ENCODE data around the gene SCN2B.

Gene SCN2B

DNA sequence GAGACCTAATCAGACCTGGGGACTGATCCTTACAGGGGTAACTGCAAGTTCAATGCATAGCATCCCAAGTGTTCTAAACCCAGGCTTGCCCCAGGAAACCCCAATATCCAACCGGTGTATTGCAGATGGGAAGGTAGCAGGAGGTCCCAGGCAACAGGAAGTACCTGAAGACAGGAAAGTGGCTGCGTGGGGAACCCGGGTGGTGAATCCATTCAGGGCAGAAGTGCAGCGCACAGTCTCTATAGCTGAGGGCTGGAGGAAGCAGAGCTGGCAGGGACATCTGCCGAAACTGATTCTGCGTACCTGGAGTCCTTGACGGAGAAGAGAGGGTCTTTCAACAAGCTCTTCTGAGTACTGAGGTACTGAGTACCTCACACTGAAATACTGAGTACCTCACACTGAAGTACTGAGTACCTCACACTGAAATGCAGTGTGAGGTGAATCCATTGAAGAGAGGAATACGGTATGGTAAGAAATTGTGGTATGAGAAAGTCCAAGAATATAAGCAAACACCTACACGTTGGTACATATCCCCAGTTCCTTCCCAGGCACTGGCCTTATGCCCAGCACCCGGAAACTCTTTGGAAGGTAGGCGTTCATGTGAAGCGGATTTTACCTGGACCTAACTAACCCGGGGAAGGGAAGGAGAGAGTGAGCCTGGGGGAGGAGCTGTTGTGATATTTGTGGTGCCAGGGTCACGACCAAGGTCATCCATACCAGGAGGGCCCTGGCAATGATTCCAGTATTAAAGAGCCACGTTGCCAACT is 43.9 kb downstream of the SCN2B start:
- DNase-seq (ENCODE audit: low read depth) = no peak

DNA sequence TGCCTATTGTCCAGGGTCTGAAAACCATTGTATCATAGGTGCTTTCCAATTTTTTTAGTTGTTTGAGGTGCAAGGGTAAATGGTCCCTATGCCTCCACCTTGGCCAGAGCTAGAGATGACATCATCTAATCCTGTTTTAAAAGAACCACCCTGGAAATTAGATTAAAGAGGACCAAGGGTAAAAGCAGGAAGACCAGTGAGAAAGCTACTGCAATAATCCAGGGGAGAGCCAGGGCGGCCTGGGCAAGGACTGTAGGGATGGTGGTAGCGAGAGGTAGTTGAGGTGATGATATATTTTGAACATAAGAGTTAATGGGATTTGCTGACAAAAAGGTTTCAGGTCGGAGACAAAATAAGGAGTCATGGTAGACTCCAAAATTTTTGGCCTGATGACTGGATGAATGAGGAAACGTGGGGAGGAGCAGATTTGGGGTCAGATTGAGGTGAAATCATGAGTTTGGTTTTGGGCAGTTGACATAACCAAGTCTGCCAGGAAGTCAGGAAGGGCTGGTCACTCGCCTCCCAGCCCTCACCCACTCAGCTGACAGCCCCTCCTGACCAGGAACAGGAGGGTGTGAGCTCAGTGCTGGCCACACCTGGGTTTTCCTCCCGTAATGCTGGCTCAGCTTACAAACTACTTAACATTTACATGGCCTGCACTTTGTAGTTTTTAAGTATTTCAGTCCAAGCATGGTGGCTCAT is 46.8 kb downstream of the SCN2B start:
- no peak for DNase-seq (ENCODE audit: low read depth)

DNA sequence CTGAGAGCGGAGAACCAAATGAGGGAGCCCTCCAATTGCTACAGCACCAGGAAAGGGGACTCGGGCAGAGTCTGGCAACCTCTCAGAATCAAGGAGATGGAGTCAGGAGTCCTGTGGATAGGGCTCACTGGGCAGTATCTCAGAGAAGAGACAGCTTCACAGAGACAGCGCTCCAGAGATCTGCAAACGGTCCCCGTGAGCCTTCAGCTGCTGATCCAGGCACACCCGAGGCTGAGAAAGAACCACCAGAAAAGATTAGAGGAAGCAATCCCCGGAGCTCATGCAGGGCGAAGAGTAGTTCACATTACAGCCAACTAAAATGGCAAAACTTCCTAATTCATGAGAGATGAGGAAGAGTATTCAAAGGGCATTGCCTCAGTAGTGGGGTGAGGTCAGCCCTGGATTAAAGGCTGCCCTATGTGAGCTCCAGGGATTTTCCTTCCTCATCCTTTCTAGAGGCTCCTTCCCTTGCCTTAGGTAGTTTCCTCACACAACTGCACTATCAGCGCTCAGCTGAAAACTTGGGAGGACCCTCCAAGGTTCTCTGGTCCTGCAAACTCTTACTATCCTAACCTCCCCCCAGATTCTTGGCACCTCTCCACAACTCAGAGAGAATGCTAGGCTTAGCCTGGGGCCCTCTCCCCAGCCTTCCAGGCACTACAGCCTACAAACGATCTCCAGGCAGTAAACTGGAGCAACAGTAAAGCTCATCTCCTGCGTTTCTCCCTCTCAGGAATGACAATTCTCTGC is 47.5 kb downstream of the SCN2B start:
- no peak for DNase-seq (ENCODE audit: low read depth)

DNA sequence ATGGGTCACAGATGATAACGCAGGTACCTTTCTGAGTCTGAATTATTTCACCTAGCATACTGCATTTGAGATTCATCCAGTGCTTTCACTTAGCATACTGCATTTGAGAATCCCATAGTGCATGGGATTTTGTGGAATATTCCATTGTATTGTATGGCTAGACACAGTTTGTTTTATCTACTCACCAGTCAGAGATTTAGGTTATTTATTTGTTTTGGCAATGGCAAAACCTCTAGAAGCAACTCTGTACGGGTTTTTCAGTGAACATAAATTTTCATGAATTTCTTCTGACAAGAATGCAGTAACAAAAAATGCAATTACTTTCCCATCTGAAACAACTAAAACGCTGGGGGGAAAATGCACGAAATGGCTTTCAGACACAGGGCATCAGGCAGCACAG is 48.1 kb downstream of the SCN2B start:
- no peak for DNase-seq (ENCODE audit: low read depth)

DNA sequence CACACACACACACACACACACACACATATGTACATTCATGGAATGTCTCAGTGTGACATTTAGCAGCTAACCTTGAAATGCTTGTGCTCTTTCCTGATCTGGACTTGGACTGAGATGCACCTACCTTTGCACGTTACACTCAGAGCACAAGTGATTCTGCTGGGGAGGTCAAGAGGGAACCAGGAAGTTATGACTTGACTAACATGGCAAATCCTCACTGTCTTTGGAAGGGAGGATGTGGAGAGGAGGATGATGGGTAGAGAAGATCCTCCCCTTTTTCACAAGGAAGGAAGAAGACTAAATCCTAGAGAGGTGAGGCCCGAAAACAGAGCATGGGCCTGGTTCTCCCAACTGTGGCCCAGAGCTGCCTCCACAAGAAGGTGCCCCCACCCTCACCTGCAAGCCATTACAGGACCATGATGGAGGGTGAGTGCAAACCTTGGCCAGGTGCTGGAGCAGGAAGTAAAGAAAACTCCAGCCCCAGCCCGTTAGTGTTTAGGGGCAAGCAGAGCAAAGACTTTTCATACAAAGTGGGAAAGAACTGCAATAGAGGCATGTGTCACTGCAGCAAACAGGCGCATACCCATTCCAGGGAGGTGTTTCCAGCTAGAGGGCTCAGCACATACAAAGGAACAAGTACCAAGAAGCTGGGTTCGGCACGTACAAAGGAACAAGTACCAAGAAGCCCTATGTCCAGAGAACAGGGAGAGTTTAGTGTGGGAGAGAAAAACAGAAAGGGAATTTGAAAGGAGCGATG is 50.2 kb downstream of the SCN2B start:
- no peak for DNase-seq (ENCODE audit: low read depth)

DNA sequence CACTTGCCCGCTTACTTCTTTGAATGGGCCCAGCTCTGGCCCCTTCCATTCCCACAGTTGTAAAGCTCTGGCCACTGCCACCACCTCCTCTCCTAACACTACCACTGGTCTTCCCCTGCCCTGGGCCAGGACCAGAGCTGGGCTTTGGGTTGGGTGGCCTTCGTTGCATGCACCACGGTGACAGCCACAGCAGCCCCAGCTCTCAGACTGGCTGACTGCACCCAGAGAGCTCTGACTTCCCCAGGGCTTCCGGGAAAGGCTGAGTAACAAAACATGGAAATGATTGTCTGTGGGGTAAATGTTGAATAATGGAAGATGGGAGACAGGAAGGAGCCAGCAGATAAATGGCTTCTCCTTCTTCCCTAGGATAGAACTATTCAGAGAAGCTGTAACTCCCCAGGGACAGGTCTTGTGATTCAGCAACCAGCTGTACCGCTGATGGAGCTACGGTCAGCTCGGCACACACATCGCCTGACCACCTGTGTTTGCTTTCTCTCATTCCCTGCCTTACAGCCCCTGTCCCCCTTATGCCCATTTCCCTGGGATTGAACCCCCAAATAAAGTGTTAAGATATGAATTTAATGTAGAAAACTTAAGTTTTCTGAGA is 51.4 kb downstream of the SCN2B start:
- DNase-seq (ENCODE audit: low read depth) = no peak

DNA sequence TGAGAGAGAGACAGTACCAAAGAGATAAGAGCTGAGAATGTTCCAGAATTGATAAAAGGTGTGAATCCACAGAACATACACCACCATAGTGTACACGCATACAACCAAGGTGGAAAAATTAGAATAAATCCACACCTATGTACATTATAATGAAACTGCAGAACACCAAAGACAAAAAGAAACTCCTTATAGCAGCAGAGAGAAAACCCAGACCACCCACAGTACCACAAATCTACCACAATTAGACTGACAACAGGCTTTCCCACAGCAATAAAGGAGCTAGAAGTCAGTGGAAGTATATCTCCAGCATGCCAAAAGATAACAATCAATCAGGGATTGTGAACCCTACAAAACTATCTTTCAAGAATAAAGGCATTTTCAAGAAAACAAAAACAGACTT is 55.6 kb downstream of the SCN2B start:
- DNase-seq (ENCODE audit: low read depth) = no peak

DNA sequence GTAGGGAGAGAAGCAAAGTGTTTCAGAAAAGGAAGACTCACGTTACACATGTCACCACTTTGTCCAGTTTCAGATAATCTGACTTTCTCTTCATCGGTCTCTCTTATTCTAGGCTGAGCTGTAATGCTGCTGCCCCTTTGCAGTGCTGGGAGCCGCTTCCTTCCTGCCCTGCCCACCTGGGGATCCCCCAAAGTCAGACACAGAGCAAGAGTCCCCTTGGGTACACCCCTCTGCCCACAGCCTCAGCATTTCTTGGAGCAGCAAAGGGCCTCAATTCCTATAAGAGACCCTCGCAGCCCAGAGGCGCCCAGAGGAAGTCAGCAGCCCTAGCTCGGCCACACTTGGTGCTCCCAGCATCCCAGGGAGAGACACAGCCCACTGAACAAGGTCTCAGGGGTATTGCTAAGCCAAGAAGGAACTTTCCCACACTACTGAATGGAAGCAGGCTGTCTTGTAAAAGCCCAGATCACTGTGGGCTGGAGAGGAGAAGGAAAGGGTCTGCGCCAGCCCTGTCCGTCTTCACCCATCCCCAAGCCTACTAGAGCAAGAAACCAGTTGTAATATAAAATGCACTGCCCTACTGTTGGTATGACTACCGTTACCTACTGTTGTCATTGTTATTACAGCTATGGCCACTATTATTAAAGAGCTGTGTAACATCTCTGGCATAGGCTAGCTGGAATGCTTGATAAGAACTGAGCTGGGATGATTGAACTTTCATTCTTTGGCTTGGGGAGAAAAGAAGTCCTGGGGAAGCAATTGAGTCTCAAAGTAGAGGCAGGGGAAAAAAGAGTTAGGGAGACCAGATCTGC is 58.4 kb downstream of the SCN2B start:
- no peak for DNase-seq (ENCODE audit: low read depth)

DNA sequence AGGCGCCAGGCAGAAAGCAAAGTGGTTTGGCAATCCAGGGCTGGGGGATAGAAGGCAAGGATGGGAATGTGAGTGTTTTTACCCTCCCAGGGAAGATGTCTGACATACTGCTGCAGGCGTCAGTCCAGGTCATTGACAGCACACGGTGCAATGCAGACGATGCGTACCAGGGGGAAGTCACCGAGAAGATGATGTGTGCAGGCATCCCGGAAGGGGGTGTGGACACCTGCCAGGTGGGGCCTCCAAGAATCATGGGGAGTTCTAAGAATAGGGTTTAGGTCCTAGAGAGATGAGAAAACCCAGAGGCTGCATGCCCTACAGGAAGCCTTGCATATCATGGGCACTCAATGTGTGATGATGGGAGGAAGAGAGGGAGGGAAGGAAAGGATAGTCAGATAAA is 61.4 kb downstream of the SCN2B start:
- no peak for DNase-seq (ENCODE audit: low read depth)

DNA sequence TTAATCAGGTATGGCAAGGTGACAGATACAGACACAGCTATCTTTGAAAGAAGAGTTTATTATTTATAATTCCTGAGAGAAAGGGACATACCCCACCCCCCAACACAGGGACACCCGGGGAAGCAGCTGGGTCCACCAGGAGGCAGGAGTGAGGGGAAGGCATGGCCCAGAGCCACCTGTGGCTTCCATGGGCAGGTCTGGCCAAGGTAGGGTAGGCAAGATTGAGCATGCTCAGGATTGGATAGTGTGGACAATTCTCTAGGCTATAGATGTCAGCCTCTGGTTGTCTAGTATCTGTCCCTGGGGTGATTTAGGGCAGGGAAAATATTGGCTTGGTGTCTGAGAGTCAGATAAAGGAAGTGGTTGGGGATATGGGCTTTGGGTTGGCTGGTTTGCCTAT is 62.2 kb downstream of the SCN2B start:
- DNase-seq (ENCODE audit: low read depth) = no peak

DNA sequence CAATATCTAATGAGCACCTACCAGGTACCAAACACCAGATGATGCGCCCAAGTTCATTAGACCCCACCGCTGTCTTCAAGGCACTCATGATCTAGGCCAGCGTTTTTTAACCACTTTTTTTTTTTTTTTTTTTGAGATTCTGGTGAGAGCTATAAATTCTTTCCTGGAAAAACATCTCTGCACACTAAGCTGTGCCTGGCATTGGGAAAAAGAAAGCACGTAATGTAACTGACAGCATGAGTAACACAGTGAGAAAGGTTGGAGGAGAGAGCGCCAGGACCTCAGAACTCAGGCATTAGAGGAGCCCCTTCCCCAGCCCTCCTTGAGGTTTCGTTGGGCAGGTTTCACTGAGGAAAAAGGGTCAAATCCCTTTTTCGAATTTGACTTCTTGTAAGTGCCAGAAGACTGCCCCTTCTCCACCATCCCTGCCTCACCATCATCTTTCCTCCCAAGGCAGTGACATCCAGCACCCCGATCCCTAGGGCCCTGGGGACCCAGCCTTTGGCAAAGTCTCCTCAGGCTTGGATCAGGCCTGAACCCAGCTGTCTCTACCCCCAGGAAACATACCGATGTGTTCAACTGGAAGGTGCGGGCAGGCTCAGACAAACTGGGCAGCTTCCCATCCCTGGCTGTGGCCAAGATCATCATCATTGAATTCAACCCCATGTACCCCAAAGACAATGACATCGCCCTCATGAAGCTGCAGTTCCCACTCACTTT is 63.6 kb downstream of the SCN2B start:
- no peak for DNase-seq (ENCODE audit: low read depth)
